HepG2 (cell line): ENCODE results near the gene ATP8B1. TPM values are rescaled to one million over a fixed set of nuclear protein-coding genes. Genes with fewer than 3 reads are reported as not detected.

Experiments
- FOXK1 ChIP-seq: sonication (generic); formaldehyde crosslinking; IDR thresholded peaks from 2 replicates; pipeline ENCODE4 v1.4.0; 2020; ENCODE audit warnings: low read depth, missing genetic modification reagents, borderline replicate concordance
- HNRNPH1 ChIP-seq: fragments of 200-400 bp; formaldehyde crosslinking; optimal IDR thresholded peaks from 2 replicates; pipeline ENCODE3; 2017; ENCODE audit warnings: mild to moderate bottlenecking, low read depth, low read length
- SIX1 ChIP-seq: sonication (generic); formaldehyde crosslinking; IDR thresholded peaks from 2 replicates; pipeline ENCODE4 v1.4.0; 2020; ENCODE audit warnings: missing genetic modification reagents, borderline replicate concordance
- ZBTB7A ChIP-seq: sonication (generic); formaldehyde crosslinking; IDR thresholded peaks from 2 replicates; pipeline ENCODE4 v1.8.0; 2022; ENCODE audit warnings: mild to moderate bottlenecking, missing genetic modification reagents
- ZBTB7B ChIP-seq: sonication (generic); formaldehyde crosslinking; IDR thresholded peaks from 2 replicates; pipeline ENCODE4 v1.4.0; 2020; ENCODE audit warnings: missing genetic modification reagents
- ZFP62 ChIP-seq: sonication (generic); formaldehyde crosslinking; IDR thresholded peaks from 2 replicates; pipeline ENCODE4 v1.4.0; 2020; ENCODE audit warnings: missing genetic modification reagents
- ZFY ChIP-seq: sonication (generic); formaldehyde crosslinking; IDR thresholded peaks from 2 replicates; pipeline ENCODE4 v1.4.0; 2020; ENCODE audit warnings: missing genetic modification reagents
- ZNF318 ChIP-seq: sonication (generic); formaldehyde crosslinking; IDR thresholded peaks from 2 replicates; pipeline ENCODE4 v1.4.0; 2020; ENCODE audit warnings: mild to moderate bottlenecking, missing genetic modification reagents
- ZNF512 ChIP-seq: sonication (generic); formaldehyde crosslinking; IDR thresholded peaks from 2 replicates; pipeline ENCODE4 v1.4.0; 2020; ENCODE audit warnings: mild to moderate bottlenecking, missing genetic modification reagents
- ZSCAN31 ChIP-seq: sonication (generic); formaldehyde crosslinking; IDR thresholded peaks from 2 replicates; pipeline ENCODE4 v1.5.0; 2020; ENCODE audit warnings: low read depth, mild to moderate bottlenecking, missing genetic modification reagents
- polyA plus RNA-seq, 8 experiments: library from polyadenylated mRNA; depleted of rRNA in 3 of 8; stranded (reverse) in 7 of 8; unstranded in 1 of 8; fragments of >200 nt; fragmentation: Illumina TruSeq in 4 of 8; extraction: Trizol in 4 of 8; gene quantifications; 2 replicates each; pipeline versions ENCODE4 v1.2.1 to v1.2.3, GENCODE V29; 2011 to 2016; ENCODE audit warnings: low read depth in 4 of 8, missing spikeins in 1 of 8, mixed read lengths in 1 of 8; ENCODE audit not compliant: insufficient read depth in 1 of 8
- total RNA-seq, 5 experiments: library from RNA; depleted of rRNA; stranded (reverse); fragments of >200 nt; fragmentation: Illumina TruSeq; extraction: Trizol; gene quantifications; 2 replicates each; pipeline ENCODE4 v1.2.3, GENCODE V29; 2016; ENCODE audit warnings: low read depth in 1 of 5
- TF ChIP-seq, protein P1 (sequence below): sonication (generic); formaldehyde crosslinking; IDR thresholded peaks from 2 replicates; pipeline ENCODE4 v1.4.0; 2020; ENCODE audit warnings: missing genetic modification reagents
- TF ChIP-seq, protein P2 (sequence below), 2 experiments: sonication (generic) in 1 of 2; formaldehyde crosslinking in 1 of 2; IDR thresholded peaks; 2 replicates each; pipeline versions ENCODE4 v1.5.1 to v1.6.1; 2011 to 2020; ENCODE audit warnings: borderline replicate concordance in 1 of 2, low read depth in 1 of 2, low read length in 1 of 2, mild to moderate bottlenecking in 1 of 2, missing genetic modification reagents in 1 of 2, moderate library complexity in 1 of 2

Gene ATP8B1
- total and polyA plus RNA-seq, 2 of the 13 experiments (the other 11 are each of a cell fraction or from before 2014, with no cell fraction given) = 2.8 to 4.0 TPM

DNA sequence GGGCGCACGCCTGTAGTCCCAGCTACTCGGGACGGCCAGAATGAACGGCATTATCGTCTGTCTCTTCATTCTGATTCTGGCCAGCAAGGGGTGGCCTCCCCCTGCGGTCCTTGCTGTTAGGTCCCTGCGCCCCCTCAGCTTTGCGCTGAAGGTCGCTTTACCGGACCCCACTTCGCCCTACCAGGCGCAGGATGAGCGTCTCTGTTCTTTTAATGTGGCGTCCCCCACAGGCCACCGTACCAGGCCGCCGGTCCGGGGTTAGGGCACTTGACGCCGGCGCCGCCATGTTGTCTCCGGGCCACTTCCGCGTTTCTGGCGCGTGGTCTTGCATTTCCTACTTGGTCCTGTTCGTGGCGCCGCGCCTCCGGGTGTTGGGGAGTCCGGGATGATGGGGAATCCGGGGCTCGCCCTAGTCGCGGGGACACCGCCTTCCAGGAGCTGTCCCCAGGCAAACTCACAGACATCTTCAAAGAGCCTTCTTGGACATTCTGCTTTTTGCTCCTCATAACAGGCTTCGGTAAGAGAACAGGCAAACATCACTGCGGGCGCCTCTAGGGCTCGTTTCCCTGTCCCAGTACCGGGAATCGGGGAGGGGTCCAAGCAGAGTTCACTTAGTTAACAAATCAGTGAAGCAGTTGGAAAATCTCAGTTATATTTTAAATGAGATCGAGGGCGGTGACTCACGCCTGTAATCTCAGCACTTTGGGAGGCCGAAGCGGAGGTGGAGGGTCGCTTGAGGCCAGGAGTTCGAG, 172.9 kb downstream of the ATP8B1 start (continued):
- no peak for TF ChIP-seq HNRNPH1
- TF ChIP-seq SIX1 (CRISPR knock-in tag) = no peak
- peak; percentile 75 for TF ChIP-seq ZBTB7B
- TF ChIP-seq, protein P1, sequence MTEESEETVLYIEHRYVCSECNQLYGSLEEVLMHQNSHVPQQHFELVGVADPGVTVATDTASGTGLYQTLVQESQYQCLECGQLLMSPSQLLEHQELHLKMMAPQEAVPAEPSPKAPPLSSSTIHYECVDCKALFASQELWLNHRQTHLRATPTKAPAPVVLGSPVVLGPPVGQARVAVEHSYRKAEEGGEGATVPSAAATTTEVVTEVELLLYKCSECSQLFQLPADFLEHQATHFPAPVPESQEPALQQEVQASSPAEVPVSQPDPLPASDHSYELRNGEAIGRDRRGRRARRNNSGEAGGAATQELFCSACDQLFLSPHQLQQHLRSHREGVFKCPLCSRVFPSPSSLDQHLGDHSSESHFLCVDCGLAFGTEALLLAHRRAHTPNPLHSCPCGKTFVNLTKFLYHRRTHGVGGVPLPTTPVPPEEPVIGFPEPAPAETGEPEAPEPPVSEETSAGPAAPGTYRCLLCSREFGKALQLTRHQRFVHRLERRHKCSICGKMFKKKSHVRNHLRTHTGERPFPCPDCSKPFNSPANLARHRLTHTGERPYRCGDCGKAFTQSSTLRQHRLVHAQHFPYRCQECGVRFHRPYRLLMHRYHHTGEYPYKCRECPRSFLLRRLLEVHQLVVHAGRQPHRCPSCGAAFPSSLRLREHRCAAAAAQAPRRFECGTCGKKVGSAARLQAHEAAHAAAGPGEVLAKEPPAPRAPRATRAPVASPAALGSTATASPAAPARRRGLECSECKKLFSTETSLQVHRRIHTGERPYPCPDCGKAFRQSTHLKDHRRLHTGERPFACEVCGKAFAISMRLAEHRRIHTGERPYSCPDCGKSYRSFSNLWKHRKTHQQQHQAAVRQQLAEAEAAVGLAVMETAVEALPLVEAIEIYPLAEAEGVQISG (CRISPR knock-in tag) = peak; percentile 91
- no peak for TF ChIP-seq ZNF512 (CRISPR knock-in tag)
- no peak for TF ChIP-seq ZBTB7A
- peak; percentile 94 for TF ChIP-seq ZSCAN31 (CRISPR knock-in tag)
- TF ChIP-seq, protein P2, sequence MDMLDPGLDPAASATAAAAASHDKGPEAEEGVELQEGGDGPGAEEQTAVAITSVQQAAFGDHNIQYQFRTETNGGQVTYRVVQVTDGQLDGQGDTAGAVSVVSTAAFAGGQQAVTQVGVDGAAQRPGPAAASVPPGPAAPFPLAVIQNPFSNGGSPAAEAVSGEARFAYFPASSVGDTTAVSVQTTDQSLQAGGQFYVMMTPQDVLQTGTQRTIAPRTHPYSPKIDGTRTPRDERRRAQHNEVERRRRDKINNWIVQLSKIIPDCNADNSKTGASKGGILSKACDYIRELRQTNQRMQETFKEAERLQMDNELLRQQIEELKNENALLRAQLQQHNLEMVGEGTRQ (IDR thresholded peaks at IDR 0.05; ENCODE audit: low read depth, low read length) = no peak
- TF ChIP-seq, protein P2 (CRISPR knock-in tag; IDR thresholded peaks at IDR 0.05; ENCODE audit: borderline replicate concordance) = no peak; the same call in 1 of the 2 replicates
- TF ChIP-seq ZFY (CRISPR knock-in tag) = peak; percentile 83
- no peak for TF ChIP-seq ZNF318
- TF ChIP-seq ZFP62 (CRISPR knock-in tag) = no peak
- peak; percentile 91 for TF ChIP-seq FOXK1
